ENCODE data around the gene SLC9A7. TPM values are rescaled to one million over a fixed set of nuclear protein-coding genes. Genes with fewer than 3 reads are reported as not detected.

SLC9A7 gene
- total and polyA plus RNA-seq, 4 donors: 2.3 to 13.2 (median 3.1) TPM

GRCh38 chrX:46602468-46603102 is 156.3 kb downstream of the SLC9A7 start:
- Histone ChIP-seq H3K27me3 (ENCODE audit: control insufficient read depth in 4 of 4, insufficient read depth in 4 of 4, low read length in 3 of 4) (no peaks in the 10 kb centered on the region), H3K36me3 (ENCODE audit: control insufficient read depth in 4 of 4, insufficient read depth in 3 of 4, low read depth in 1 of 4, low read length in 3 of 4) (no peaks in the 10 kb centered on the region), H3K4me1 (ENCODE audit: control insufficient read depth in 4 of 4, insufficient read depth in 4 of 4, low read length in 3 of 4) (peaks cover 5 to 26% (median 13%) of the 10 kb centered on the region in 4 donors), H3K27ac (ENCODE audit: low read depth in 1 of 2, low read length in 2 of 2) (no peak overlapping the region), H3K9ac (ENCODE audit: low read depth in 1 of 2, low read length in 2 of 2) (no peak overlapping the region), H3K4me3 (ENCODE audit: low read depth in 1 of 3, low read length in 3 of 3) (no peak overlapping the region), H3K9me3 (ENCODE audit: control insufficient read depth in 4 of 4, low read length in 3 of 4) (no peaks in the 10 kb centered on the region)
- no peak for DNase-seq (ENCODE audit: low spot score)
- TF ChIP-seq ATF3 (IDR thresholded peaks at IDR 0.05) (no peak), YY1 (IDR thresholded peaks at IDR 0.05) (peak; percentile 75), HNF4A (conservative IDR thresholded peaks at IDR 0.05) (peak; percentile 62 to 73), FOXA1 (IDR thresholded peaks at IDR 0.05) (no peak), RXRA (IDR thresholded peaks at IDR 0.05) (peak; percentile 48 to 56), SP1 (IDR thresholded peaks at IDR 0.05) (peak; percentile 20), GABPA (IDR thresholded peaks at IDR 0.05 in 1 of 2, conservative IDR thresholded peaks at IDR 0.05 in 1 of 2) (no peak), ZBTB33 (IDR thresholded peaks at IDR 0.05) (peak; percentile 21), REST (IDR thresholded peaks at IDR 0.05) (peak; percentile 63)
- 45% methylated on average over 6 of the region's 6 CpGs for WGBS

- TF ChIP-seq JUND (IDR thresholded peaks at IDR 0.05) (no peak), NR2F2 (IDR thresholded peaks at IDR 0.05) (peak; percentile 15), TAF1 (conservative IDR thresholded peaks at IDR 0.05) (no peak), FOXA2 (IDR thresholded peaks at IDR 0.05) (no peak)
- Histone ChIP-seq H3K4me1 (ENCODE audit: control insufficient read depth in 4 of 4, insufficient read depth in 4 of 4, low read length in 3 of 4) (peaks cover 5 to 26% (median 14%) of the 10 kb centered on the region in 4 donors), H3K4me3 (ENCODE audit: low read depth in 1 of 3, low read length in 3 of 3) (no peak overlapping the region), H3K9ac (ENCODE audit: low read depth in 1 of 2, low read length in 2 of 2) (no peak overlapping the region), H3K27ac (ENCODE audit: low read depth in 1 of 2, low read length in 2 of 2) (no peak overlapping the region), H3K9me3 (ENCODE audit: control insufficient read depth in 4 of 4, low read length in 3 of 4) (no peaks in the 10 kb centered on the region), H3K27me3 (ENCODE audit: control insufficient read depth in 4 of 4, insufficient read depth in 4 of 4, low read length in 3 of 4) (peaks cover 0 to 3% (median 0%) of the 10 kb centered on the region in 4 donors), H3K36me3 (ENCODE audit: control insufficient read depth in 4 of 4, insufficient read depth in 3 of 4, low read depth in 1 of 4, low read length in 3 of 4) (no peaks in the 10 kb centered on the region)
- no peak for DNase-seq (ENCODE audit: low spot score)
- 32% methylated on average over 6 of the region's 6 CpGs for WGBS
Measured at GRCh38 chrX:46601283-46601682, 157.6 kb downstream of the SLC9A7 start.
